NCI-H128 (cell line): ENCODE measurements around the gene NLRP1.
"Not testable (repeated sequence)": the region's sequence is repeated elsewhere in the genome, so short reads cannot be mapped to it uniquely, and the experiment has no call there.

Experiments
- DNase-seq: peaks from one replicate; lab custom pipeline; 2025; ENCODE audit not compliant: unreplicated experiment; lab: John Stamatoyannopoulos, UW

Gene NLRP1

GRCh38 chr17:5588584-5588983 is 4.3 kb upstream of the NLRP1 start:
- no peak for DNase-seq

DNA sequence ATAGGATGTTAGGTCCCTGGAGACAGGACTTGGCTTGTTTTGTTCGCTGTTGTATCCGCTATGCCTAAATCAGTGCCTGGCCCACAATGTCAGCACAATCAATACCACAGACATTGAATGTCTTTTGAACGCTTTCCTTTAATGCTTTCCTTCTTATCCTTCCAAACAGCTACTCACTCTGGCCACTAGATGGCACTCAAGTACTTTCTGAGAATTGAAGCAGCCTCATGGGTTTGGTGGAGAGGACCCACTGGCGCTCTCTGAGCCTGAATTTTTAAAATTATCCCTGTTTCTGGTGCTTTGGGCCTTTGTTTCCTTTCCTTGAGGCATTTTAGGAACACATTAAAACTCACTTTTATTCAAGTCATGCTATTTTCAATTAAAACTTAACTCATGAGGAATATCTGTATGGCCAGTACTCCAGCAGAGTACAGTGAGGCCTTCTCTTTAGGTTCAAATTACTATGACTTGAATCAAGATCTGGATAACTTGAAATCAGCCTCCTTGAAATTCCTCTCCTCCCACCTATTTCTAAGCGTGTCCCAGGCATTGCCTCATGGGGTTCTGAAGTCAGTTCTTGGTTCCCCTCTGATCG is 3.2 kb upstream of the NLRP1 start:
- peak; percentile 84 for DNase-seq

- peak; percentile 14 for DNase-seq
Observed at GRCh38 chr17:5585836-5586521, 1.7 kb upstream of the NLRP1 start.

DNA sequence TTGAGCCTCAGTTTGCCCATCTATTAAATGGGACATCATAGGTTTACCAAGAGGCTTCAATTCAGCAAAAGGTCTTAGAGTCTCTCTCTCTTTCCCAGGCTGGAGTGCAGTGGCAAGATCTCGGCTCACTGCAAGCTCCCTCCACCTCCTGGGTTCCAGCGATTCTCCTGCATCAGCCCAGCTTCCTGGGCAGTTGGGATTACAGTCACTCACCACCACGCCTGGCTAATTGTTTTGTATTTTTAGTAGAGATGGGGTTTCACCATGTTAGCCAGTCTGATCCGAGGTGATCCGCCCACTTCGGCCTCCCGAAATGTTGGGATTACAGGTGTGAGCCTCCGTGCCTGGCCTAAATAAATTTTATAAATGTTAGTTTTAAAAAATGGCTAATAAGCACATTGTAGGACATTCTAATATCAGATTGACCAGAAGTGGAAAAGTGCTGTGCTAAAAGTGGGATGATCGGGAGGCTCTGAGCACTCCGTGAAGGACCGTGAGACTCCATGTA is 1.0 kb upstream of the NLRP1 start:
- DNase-seq: no peak

GRCh38 chr17:5583426-5584382 is 605 bp downstream of the NLRP1 start:
- DNase-seq: no peak

DNA sequence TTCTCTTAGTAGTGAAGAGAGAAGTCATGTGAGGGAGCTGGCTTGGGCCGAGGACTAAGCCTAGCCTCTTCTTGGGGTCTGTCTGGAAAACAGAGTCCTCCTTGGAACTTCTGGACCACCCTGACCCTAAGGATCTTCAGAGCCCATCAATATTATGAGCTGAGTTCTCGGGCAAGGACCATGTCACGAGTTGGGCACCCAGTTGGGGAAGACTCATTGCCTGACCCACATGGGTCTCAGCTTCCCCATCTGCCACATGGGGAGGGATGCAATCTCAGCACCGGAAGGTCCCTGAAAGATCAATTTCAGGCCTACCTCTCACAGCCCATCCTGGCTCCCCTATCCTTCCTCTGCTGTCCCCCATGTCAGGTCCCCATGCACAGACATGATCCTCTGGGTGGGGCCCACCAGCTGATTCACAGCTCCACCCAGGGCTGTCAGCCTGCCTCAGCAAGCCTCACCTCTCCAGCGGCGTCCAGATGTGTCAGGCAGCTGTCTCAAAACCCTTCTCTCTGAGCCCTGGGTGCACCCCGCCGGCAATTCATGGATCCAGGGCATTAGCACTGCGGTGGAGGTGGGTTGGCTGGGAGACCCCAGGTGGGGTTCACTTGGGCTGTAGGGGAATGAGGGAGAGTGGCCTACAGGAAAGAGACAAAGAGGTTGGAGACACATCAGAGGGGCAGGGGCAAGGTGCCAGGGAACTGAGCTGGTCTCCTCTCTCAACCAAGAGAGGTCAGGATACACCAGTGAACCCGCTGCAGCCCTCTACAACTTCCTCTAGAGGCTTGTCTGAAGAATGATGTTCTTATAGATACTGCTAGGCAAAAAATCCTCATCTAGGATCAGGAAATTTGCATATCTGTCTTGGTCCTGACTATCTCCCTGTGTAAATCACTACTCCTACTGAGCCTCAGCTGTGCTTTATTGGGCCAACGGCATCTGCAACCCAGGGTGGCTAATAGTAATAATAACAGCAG is 1.8 kb downstream of the NLRP1 start:
- no peak for DNase-seq

DNA sequence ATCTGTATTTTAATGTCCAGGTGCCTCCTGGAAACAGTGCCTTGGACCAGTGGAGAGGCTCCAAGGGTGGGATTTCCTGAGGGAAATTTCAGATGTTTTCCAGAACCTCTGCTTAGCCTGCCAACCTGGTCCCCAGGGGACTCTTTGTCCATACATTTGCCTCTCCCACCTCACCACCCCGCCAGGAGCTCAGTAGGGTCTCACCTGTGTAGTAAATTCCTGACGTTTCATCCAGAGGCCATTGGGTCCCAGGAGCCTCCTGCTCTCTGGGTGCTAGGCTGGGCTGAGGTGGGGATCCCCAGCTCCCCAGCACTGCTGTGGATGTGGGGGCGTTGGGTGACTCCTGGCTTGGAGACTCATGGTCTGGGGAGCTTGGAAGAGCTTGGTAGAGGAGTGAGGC is 2.7 kb downstream of the NLRP1 start:
- DNase-seq: no peak

DNA sequence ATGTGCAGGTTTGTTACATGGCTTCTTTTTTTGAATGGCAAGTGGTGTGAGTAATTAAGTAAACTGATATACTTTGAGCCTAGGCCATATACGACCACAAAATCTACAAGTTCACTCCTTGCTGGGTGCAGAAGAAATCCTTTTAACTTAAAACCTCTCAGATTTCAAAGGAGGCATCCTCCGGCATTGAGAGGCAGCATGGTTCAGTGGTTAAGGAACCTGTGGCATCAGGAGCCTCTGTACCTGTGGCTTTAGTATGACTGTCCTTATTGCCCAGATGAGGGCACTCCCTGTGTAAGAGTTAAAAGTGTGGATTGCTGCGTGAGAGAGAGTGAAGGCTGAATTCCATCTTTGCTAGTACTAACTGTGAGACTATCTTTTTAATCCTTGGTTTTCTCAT is 3.3 kb downstream of the NLRP1 start:
- DNase-seq: no peak

GRCh38 chr17:5580367-5580766 is 3.9 kb downstream of the NLRP1 start:
- DNase-seq: no peak

DNA sequence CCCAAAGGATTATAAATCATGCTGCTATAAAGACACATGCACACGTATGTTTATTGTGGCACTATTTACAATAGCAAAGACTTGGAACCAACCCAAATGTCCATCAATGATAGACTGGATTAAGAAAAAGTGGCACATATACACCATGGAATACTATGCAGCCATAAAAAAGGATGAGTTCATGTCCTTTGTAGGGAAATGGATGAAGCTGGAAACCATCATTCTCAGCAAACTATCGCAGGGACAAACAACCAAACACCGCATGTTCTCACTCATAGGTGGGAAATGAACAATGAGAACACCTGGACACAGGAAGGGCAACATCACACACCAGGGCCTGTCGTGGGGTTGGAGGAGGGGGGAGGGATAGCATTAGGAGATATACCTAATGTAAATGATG is 5.5 kb downstream of the NLRP1 start:
- not testable (repeated sequence) for DNase-seq

- not testable (repeated sequence) for DNase-seq
Observed at GRCh38 chr17:5573017-5573416, 11.3 kb downstream of the NLRP1 start.

DNA sequence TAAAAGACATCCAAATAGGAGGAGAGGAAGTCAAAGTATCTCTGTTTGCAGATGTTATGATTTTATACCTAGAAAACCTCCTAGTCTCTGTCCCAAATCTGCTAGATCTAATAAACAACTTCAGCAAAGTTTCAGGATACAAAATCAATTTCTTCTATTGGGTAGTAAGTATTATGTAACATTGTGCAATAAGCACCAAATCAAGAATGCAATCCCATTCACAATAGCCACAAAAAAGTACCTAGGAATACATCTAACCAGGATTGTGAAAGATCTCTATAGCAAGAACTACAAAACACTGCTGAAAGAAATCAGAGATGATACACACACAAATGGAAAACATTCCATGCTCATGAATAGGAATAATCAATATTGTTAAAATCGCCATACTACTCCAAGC is 13.0 kb downstream of the NLRP1 start:
- no peak for DNase-seq

- DNase-seq: no peak
Observed at GRCh38 chr17:5565808-5566207, 18.5 kb downstream of the NLRP1 start.

- DNase-seq: no peak
Observed at GRCh38 chr17:5563456-5563855, 20.9 kb downstream of the NLRP1 start.

DNA sequence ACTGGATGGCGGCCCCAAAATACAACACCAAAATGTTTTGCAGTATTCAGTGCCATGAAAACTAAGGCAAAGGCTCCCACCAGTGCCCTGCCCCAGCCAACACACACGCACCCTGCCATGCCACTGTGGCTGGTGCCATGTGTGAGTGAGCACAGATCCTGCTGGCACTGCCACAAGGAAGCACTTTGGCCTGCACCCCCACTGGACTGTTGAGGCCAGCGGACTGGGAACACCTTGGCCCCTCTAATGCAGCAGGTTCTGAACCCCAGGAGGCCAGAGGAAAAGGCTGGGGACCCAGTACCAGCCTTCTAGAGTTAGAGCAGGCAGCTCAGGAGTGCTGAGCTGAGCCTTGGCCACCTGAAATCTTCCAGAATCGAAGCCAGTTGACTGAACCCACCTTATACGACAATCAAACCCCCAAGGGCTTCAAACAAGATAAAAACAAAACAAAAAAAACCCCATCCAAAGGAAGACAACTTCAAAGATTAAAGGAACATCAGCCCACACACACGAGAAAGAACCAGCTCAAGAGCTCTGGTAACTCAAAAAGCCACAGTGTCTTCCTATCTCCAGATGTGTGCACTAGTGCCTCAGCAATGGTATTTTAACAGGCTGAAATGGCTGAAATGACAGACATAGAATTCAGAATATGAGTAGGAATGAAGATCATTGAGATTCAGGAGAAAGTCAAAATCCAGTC is 21.5 kb downstream of the NLRP1 start:
- no peak for DNase-seq

DNA sequence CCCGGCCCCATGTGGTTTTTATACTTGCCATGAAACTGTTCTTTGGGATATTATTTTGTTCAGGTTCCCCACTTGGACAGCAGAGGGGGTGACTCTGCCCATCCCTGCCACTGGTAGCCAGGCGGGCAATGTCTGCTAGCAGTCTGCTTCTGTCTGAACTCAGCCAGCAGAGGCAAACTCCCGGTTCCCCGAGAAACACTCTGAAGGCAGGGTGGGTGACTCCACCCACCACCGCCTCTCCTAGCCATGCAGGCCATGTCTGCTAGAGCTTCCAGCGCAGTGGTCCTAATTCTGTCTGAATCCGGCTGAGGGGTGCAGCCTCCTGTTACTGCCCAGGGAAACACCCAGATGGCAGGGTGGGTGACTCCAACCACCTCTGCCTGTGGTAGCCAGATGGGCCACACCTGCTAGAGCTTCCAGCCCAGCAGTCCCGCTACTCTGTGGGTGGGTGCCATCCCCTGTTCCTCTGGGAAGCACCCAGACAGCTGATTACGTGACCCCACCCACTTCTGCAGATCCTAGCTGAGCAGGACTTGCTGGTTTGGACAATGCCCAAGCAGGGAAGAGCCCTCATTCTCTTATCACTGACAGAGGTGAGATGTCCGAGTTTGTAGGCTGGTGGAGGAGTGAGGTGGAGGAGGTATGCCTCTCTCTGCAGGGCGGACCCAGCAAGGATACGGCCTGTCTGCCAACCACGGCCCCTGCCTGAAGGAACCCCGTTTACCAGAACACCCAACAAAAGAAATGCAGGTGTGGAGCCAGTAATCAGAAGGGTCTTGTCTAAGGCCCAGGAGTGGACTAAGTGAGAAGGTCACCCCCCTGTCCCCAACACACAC is 22.4 kb downstream of the NLRP1 start:
- DNase-seq: no peak

DNA sequence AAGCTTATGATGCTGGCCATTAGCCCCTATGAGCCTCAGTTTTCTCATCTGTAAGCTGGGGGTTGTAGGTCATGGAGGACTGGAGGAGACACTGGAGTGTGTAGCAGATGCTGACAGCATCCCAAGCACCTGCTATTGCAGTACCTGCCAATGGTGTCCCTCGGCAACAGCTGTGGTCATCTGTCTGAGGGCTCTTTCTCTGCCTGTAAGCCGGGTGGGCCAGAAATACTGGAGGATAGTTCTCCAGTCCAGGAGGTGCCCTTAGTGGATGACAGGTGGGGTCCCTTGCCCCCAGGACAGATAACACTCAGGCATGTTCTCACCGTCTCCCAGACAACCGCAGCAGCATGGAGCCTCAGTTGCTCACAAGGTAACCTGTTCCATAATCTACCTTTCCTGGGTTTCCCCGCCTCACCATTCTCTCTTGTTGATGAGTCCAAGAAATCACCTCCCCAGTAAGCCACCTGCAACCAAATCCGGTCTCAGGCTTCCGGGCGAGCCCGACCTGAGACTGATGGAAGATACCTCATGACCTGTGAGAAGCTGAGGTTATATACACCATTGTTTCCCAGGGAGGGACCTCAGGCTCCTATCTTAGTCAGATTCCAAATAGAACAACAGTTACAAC is 23.8 kb downstream of the NLRP1 start:
- no peak for DNase-seq
